Keratinocyte (primary cell): Measurements from ENCODE around the gene BTG2. TPM values are rescaled to one million over a fixed set of nuclear protein-coding genes. Genes with fewer than 3 reads are reported as not detected.

Experiments used
- DNase-seq: peaks from one replicate; pipeline ENCODE4 v3.0.0-alpha.2; 2011; ENCODE audit warnings: low read depth, missing footprints, low spot score
- FAIRE-seq: peaks from 2 replicates; lab custom pipeline; 2011; peaks lifted over from hg19 to GRCh38; lab: Jason Lieb, UNC
- H2AFZ ChIP-seq: 2 replicates; pipeline ENCODE4 v1.6.0; 2012; ENCODE audit warnings: low read length, control low read depth, inconsistent platforms; ENCODE audit not compliant: control insufficient read depth
- H3K27ac ChIP-seq: 2 replicates; pipeline ENCODE4 v1.5.1; 2011; ENCODE audit warnings: low read length; ENCODE audit not compliant: control insufficient read depth, insufficient read depth
- H3K27me3 ChIP-seq: 3 replicates; pipeline ENCODE4 v1.6.0; 2011; ENCODE audit warnings: low read length; ENCODE audit not compliant: control insufficient read depth, insufficient read depth; ENCODE audit errors: extremely low read depth
- H3K36me3 ChIP-seq, 2 experiments: 2 replicates in 1 of 2; 3 replicates in 1 of 2; pipeline ENCODE4 v1.5.1; 2011; ENCODE audit warnings: low read length in 2 of 2, mild to moderate bottlenecking in 1 of 2; ENCODE audit not compliant: control insufficient read depth in 2 of 2, insufficient read depth in 2 of 2; ENCODE audit errors: extremely low read depth in 1 of 2
- H3K4me1 ChIP-seq: 3 replicates; pipeline ENCODE4 v1.5.1; 2011; ENCODE audit warnings: low read length; ENCODE audit not compliant: control insufficient read depth, insufficient read depth; ENCODE audit errors: extremely low read depth
- H3K4me2 ChIP-seq: 3 replicates; pipeline ENCODE4 v1.6.0; 2011; ENCODE audit warnings: low read depth, low read length; ENCODE audit not compliant: control insufficient read depth, insufficient read depth; ENCODE audit errors: extremely low read depth
- H3K4me3 ChIP-seq, 3 experiments: fragments of 200-600 bp in 1 of 3; sonication (generic) in 1 of 3; 2 replicates in 2 of 3; 3 replicates in 1 of 3; pipeline ENCODE4 v1.5.1; 2011 to 2016; ENCODE audit warnings: low read length in 3 of 3, mild to moderate bottlenecking in 3 of 3, control low read depth in 2 of 3, inconsistent platforms in 1 of 3, low read depth in 1 of 3, mixed read lengths in 1 of 3, mixed run types in 1 of 3, moderate library complexity in 1 of 3; ENCODE audit not compliant: control insufficient read depth in 2 of 3, insufficient read depth in 2 of 3; ENCODE audit errors: extremely low read depth in 1 of 3
- H3K79me2 ChIP-seq: 2 replicates; pipeline ENCODE4 v1.6.0; 2012; ENCODE audit warnings: low read length; ENCODE audit not compliant: control insufficient read depth, insufficient read depth
- H3K9ac ChIP-seq: 3 replicates; pipeline ENCODE4 v1.6.0; 2011; ENCODE audit warnings: low read length; ENCODE audit not compliant: control insufficient read depth, insufficient read depth; ENCODE audit errors: extremely low read depth
- H3K9me1 ChIP-seq: 3 replicates; pipeline ENCODE4 v1.6.0; 2011; ENCODE audit warnings: low read length; ENCODE audit not compliant: control insufficient read depth, insufficient read depth; ENCODE audit errors: extremely low read depth
- H3K9me3 ChIP-seq: 2 replicates; pipeline ENCODE4 v1.5.1; 2012; ENCODE audit warnings: low read depth, low read length; ENCODE audit not compliant: control insufficient read depth
- H4K20me1 ChIP-seq: 3 replicates; pipeline ENCODE4 v1.6.0; 2011; ENCODE audit warnings: low read length; ENCODE audit not compliant: control insufficient read depth, insufficient read depth; ENCODE audit errors: extremely low read depth
- CTCF ChIP-seq, 3 experiments: IDR thresholded peaks in 1 of 3; conservative IDR thresholded peaks in 1 of 3; optimal IDR thresholded peaks in 1 of 3; 2 replicates in 2 of 3; 3 replicates in 1 of 3; pipeline versions ENCODE3 to v1.5.1; 2011; ENCODE audit warnings: low read length in 3 of 3, mild to moderate bottlenecking in 3 of 3, moderate library complexity in 2 of 3, control low read depth in 1 of 3, inconsistent platforms in 1 of 3; ENCODE audit not compliant: insufficient read depth in 2 of 3; ENCODE audit errors: extremely low read depth in 1 of 3
- EZH2 ChIP-seq: IDR thresholded peaks from one replicate; pipeline ENCODE4 v1.6.1; 2012; ENCODE audit warnings: inconsistent platforms, mild to moderate bottlenecking, low read length, moderate library complexity
- dilution Hi-C: fragments of 300-500 bp; cut with MboI; formaldehyde crosslinking; loops from one replicate; pipeline ENCODE4 v1.7.0; 2020; ENCODE audit warnings: low sequenced_read_pairs; ENCODE audit not compliant: extremely low pct_ligation_motif_present
- polyA plus RNA-seq, 5 experiments: library from polyadenylated mRNA; depleted of rRNA in 3 of 5; stranded (reverse) in 3 of 5; stranded (forward) in 1 of 5; unstranded in 1 of 5; fragments of >200 nt; gene quantifications; 1 replicate in 1 of 5; 2 replicates in 3 of 5; 3 replicates in 1 of 5; pipeline versions ENCODE4 v1.2.1 to v1.2.3, GENCODE V29; 2011 to 2012; ENCODE audit warnings: missing spikeins in 2 of 5, low read depth in 1 of 5, low replicate concordance in 1 of 5

BTG2 gene
- polyA plus RNA-seq, 1 donor (not counting 4 experiments of a cell fraction or from before 2014, with no cell fraction given), result 117 TPM

GRCh38 chr1:203302456-203302855 lies 2.9 kb upstream of the BTG2 start:
- Histone ChIP-seq H3K9me1 (no peaks in the 10 kb centered on the region), H3K9ac (no peak overlapping the region), H3K4me2 (no peak overlapping the region), H3K79me2 (peaks cover 20% of the 10 kb centered on the region), H2AFZ (no peak overlapping the region), H3K4me3 (no peak overlapping the region), H3K4me1 (peaks cover 42% of the 10 kb centered on the region), H4K20me1 (peaks cover 2% of the 10 kb centered on the region), H3K9me3 (no peaks in the 10 kb centered on the region), H3K36me3 (peaks cover 2 to 5% of the 10 kb centered on the region in 2 experiments), H3K27ac (no peak overlapping the region), H3K27me3 (no peaks in the 10 kb centered on the region)
- no peak for TF ChIP-seq EZH2
- TF ChIP-seq CTCF (optimal IDR thresholded peaks at IDR 0.05 in 1 of 3, IDR thresholded peaks at IDR 0.05 in 1 of 3, conservative IDR thresholded peaks at IDR 0.05 in 1 of 3; ENCODE audit: extremely low read depth in 1 of 3, insufficient read depth in 2 of 3, low read length in 3 of 3), result no peak
- DNase-seq (no peak), FAIRE-seq (no peak)
- dilution Hi-C loops, result no loop called here

GRCh38 chr1:203302894-203303293 lies 2.4 kb upstream of the BTG2 start:
- dilution Hi-C loops, result no loop called here

More at GRCh38 chr1:203302894-203303293, 2.4 kb upstream of the BTG2 start:
- Histone ChIP-seq H2AFZ (no peak overlapping the region), H3K9me1 (no peaks in the 10 kb centered on the region), H3K4me1 (peaks cover 46% of the 10 kb centered on the region), H3K9ac (no peak overlapping the region), H3K27ac (no peak overlapping the region), H3K27me3 (no peaks in the 10 kb centered on the region), H4K20me1 (peaks cover 6% of the 10 kb centered on the region), H3K4me3 (no peak overlapping the region), H3K9me3 (no peaks in the 10 kb centered on the region), H3K36me3 (peaks cover 5 to 6% of the 10 kb centered on the region in 2 experiments), H3K79me2 (peaks cover 24% of the 10 kb centered on the region), H3K4me2 (peak overlapping the region; percentile 33)
- DNase-seq, result no peak
- no peak for FAIRE-seq
- TF ChIP-seq EZH2, result no peak
- TF ChIP-seq CTCF (optimal IDR thresholded peaks at IDR 0.05 in 1 of 3, IDR thresholded peaks at IDR 0.05 in 1 of 3, conservative IDR thresholded peaks at IDR 0.05 in 1 of 3; ENCODE audit: extremely low read depth in 1 of 3, insufficient read depth in 2 of 3, low read length in 3 of 3), result no peak
